Spleen (tissue), 11 donors: ENCODE data around the gene BRAT1. TPM values are rescaled to one million over a fixed set of nuclear protein-coding genes. Genes with fewer than 3 reads are reported as not detected.

Source experiments
- DNase-seq: peaks from one replicate; pipeline ENCODE4 v3.0.0-alpha.2; 2020
- H3K27ac ChIP-seq, 8 donors: fragments of 200-600 bp; sonication (generic) in 7 of 8; 1 replicate in 4 of 8; 2 replicates in 4 of 8; pipeline versions ENCODE4 v1.5.0 to v1.8.0; 2016 to 2021; ENCODE audit warnings: inconsistent platforms in 4 of 8, mild to moderate bottlenecking in 4 of 8, moderate library complexity in 1 of 8
- H3K27me3 ChIP-seq, 7 donors: fragments of 200-600 bp; sonication (generic) in 6 of 7; replicated peaks in 1 of 7; 1 replicate in 4 of 7; 2 replicates in 3 of 7; pipeline versions ENCODE4 v1.5.0 to v1.8.0; 2016 to 2021; ENCODE audit warnings: inconsistent platforms in 3 of 7, mild to moderate bottlenecking in 1 of 7
- H3K36me3 ChIP-seq, 6 donors: fragments of 200-600 bp; sonication (generic) in 5 of 6; 1 replicate in 4 of 6; 2 replicates in 2 of 6; pipeline versions ENCODE4 v1.5.0 to v1.8.0; 2016 to 2021; ENCODE audit warnings: inconsistent platforms in 2 of 6
- H3K4me1 ChIP-seq, 6 donors: fragments of 200-600 bp; sonication (generic) in 5 of 6; 1 replicate in 3 of 6; 2 replicates in 3 of 6; pipeline versions ENCODE4 v1.5.0 to v1.8.0; 2016 to 2021; ENCODE audit warnings: inconsistent platforms in 3 of 6
- H3K4me3 ChIP-seq, 8 donors: fragments of 200-600 bp; sonication (generic) in 7 of 8; 1 replicate in 4 of 8; 2 replicates in 4 of 8; pipeline versions ENCODE4 v1.5.0 to v1.8.0; 2016 to 2021; ENCODE audit warnings: inconsistent platforms in 4 of 8, mild to moderate bottlenecking in 4 of 8, moderate library complexity in 2 of 8
- H3K9me3 ChIP-seq, 8 donors: fragments of 200-600 bp; sonication (generic) in 7 of 8; 1 replicate in 4 of 8; 2 replicates in 4 of 8; pipeline versions ENCODE4 v1.5.0 to v1.8.0; 2016 to 2021; ENCODE audit warnings: inconsistent platforms in 4 of 8
- POLR2A ChIP-seq, 3 donors: fragments of 450-650 bp; IDR thresholded peaks; one replicate each; pipeline ENCODE4 v1.5.1; 2017; ENCODE audit warnings: antibody characterized with exemption in 3 of 3, mild to moderate bottlenecking in 1 of 3
- POLR2AphosphoS5 ChIP-seq, 3 donors: sonication (generic); formaldehyde crosslinking; IDR thresholded peaks; one replicate each; pipeline ENCODE4 v1.5.1; 2017; ENCODE audit warnings: antibody characterized with exemption in 3 of 3
- WGBS, 5 donors: extraction: QIAGEN DNeasy Blood & Tissue Kit in 3 of 5; methylation state at CpG; one replicate each; pipeline versions ENCODE4 v1.1.5 to v1.1.7; 2013 to 2018; 5-methylcytosine and 5-hydroxymethylcytosine counted together
- intact Hi-C: fragments of 100-400 bp; cut with DNase I; formaldehyde crosslinking; loops from one replicate; pipeline ENCODE4 v1.15.0; 2023; ENCODE audit warnings: low total_unique reads
- polyA plus RNA-seq, 3 donors: library from polyadenylated mRNA; stranded (reverse); fragments of 200-250 nt; gene quantifications; one replicate each; pipeline ENCODE4 v1.2.1, GENCODE V29; 2013
- total RNA-seq, 7 donors: library from RNA; depleted of rRNA in 3 of 7; stranded (reverse); fragments of >200 nt in 3 of 7; fragmentation: NEBNext Ultra II Directional in 4 of 7; extraction: Animal tissue kit (Norgen Biotek cat#: 25700) in 4 of 7; gene quantifications; one replicate each; pipeline versions ENCODE4 v1.1.0 to v1.2.1, GENCODE V29; 2016 to 2021
- TF ChIP-seq, protein P1 (sequence below), 11 experiments: fragments of 200-600 bp in 7 of 11; fragments of 450-650 bp in 4 of 11; sonication (generic) in 4 of 11; IDR thresholded peaks in 8 of 11; conservative IDR thresholded peaks in 3 of 11; 1 replicate in 7 of 11; 2 replicates in 4 of 11; pipeline versions ENCODE4 v1.4.0 to v1.8.0; 2016 to 2021; ENCODE audit warnings: antibody characterized with exemption in 11 of 11, inconsistent platforms in 4 of 11, mild to moderate bottlenecking in 1 of 11
- donor health status: healthy with polysubstance abuse.
- donor health status: DM: no; HTN: no; CAD: no; lungs with moderate emphysema.
- donor health status: DM: no; HTN: no; CAD: no.
- donor health status: Bipolar disorder and iron deficiency.
- donor health status: healthy.
- donor health status: DM: no; HTN: no; CAD: no.
- donor health status: DM: yes; HTN: yes; CAD: no.

BRAT1 gene
- total and polyA plus RNA-seq, 10 donors = 25.3 to 50.9 (median 33.4) TPM

DNA sequence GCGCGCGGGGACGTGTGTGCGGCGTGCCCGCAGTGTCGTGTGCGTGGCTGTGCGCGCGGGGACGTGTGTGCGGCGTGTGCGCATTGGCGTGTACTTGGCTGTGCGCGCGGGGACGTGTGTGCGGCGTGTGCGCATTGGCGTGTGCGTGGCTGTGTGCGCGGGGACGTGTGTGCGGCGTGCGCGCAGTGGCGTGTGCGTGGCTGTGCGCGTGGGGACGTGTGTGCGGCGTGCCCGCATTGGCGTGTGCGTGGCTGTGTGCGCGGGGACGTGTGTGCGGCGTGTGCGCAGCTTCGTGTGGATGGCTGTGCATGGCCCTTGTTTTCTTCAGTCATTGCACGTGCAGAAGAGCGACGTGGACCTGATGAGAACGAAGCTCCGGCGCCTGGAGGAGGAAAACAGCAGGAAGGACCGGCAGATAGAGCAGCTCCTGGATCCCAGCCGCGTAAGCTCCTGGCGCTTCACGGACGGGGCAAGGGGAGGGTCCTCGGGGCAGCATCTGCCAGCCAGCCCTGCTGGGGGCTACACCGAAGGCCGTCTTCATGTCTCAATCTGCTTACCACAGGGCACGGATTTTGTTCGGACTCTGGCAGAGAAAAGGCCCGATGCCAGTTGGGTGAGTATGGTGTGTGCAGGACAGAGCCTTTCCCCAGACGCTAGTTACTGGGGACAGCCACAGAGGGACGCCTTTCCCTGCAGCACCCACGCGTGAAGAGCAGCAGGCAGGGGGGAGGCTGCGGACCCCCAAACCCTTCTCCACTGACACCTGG lies 22.8 kb upstream of the BRAT1 start:
- WGBS, 5 donors = 97 to 98% (median 97%) methylated on average over 60 to 73 of the region's 73 CpGs
- no peak overlapping the region for H3K4me3 ChIP-seq
- H3K27me3 ChIP-seq = no peaks in the 10 kb centered on the region
- DNase-seq = no peak
- H3K27ac ChIP-seq = no peak overlapping the region
- no peaks in the 10 kb centered on the region for H3K9me3 ChIP-seq
- TF ChIP-seq, protein P1, sequence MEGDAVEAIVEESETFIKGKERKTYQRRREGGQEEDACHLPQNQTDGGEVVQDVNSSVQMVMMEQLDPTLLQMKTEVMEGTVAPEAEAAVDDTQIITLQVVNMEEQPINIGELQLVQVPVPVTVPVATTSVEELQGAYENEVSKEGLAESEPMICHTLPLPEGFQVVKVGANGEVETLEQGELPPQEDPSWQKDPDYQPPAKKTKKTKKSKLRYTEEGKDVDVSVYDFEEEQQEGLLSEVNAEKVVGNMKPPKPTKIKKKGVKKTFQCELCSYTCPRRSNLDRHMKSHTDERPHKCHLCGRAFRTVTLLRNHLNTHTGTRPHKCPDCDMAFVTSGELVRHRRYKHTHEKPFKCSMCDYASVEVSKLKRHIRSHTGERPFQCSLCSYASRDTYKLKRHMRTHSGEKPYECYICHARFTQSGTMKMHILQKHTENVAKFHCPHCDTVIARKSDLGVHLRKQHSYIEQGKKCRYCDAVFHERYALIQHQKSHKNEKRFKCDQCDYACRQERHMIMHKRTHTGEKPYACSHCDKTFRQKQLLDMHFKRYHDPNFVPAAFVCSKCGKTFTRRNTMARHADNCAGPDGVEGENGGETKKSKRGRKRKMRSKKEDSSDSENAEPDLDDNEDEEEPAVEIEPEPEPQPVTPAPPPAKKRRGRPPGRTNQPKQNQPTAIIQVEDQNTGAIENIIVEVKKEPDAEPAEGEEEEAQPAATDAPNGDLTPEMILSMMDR (IDR thresholded peaks at IDR 0.05 in 8 of 11, conservative IDR thresholded peaks at IDR 0.05 in 3 of 11) = no peak
- TF ChIP-seq POLR2A (IDR thresholded peaks at IDR 0.05) (no peak), POLR2AphosphoS5 (IDR thresholded peaks at IDR 0.05) (no peak)
- intact Hi-C loops = loop anchor here (10.0 kb wide), 1 partner anchor 103 kb away; the partner anchor contains the start of gene GRIFIN
- H3K4me1 ChIP-seq = no peaks in the 10 kb centered on the region
- peaks cover 0 to 56% (median 10%) of the 10 kb centered on the region in 6 donors for H3K36me3 ChIP-seq

DNA sequence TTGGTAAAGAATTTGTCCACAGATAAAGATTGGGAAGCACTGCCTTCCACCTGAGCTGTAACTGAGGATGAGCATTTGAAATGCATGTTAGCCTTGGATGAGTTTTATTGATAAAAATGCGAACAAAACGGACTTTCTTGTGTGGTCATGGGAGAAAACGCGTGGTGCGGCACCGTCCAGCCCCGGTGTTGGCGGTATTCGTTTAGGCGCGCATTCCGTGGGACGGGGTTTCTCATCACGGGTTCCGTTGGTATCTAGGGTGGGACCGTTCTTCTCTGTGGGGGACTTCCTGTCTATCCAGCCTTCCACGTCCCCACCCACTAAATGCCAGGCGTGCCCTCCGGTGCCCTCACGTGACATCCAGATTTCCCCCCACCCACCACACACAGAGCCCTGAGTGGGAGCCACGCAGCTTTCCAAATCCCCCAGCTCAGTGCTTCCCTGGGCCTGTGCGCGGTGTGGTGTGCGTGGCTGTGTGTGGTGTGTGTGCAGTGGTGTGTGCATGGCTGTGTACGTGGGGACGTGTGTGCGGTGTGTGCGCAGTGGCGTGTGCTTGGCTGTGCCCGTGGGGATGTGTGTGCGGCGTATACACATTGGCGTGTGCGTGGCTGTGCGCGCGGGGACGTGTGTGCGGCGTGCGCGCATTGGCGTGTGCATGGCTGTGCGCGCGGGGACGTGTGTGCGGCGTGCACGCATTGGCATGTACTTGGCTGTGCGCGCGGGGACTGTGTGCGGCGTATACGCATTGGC lies 21.6 kb upstream of the BRAT1 start:
- no peak for DNase-seq
- H3K9me3 ChIP-seq = no peaks in the 10 kb centered on the region
- intact Hi-C loops = loop anchor here (10.0 kb wide), 1 partner anchor 102 kb away; the partner anchor contains the start of gene GRIFIN
- H3K4me3 ChIP-seq = no peak overlapping the region
- H3K4me1 ChIP-seq = no peaks in the 10 kb centered on the region
- no peaks in the 10 kb centered on the region for H3K27me3 ChIP-seq
- TF ChIP-seq POLR2AphosphoS5 (IDR thresholded peaks at IDR 0.05) (no peak), POLR2A (IDR thresholded peaks at IDR 0.05) (no peak)
- TF ChIP-seq, protein P1 (IDR thresholded peaks at IDR 0.05 in 8 of 11, conservative IDR thresholded peaks at IDR 0.05 in 3 of 11) = no peak
- peaks cover 0 to 68% (median 12%) of the 10 kb centered on the region in 6 donors for H3K36me3 ChIP-seq
- no peak overlapping the region for H3K27ac ChIP-seq
- 90 to 94% (median 92%) methylated on average over 52 to 56 of the region's 56 CpGs for WGBS, 5 donors

DNA sequence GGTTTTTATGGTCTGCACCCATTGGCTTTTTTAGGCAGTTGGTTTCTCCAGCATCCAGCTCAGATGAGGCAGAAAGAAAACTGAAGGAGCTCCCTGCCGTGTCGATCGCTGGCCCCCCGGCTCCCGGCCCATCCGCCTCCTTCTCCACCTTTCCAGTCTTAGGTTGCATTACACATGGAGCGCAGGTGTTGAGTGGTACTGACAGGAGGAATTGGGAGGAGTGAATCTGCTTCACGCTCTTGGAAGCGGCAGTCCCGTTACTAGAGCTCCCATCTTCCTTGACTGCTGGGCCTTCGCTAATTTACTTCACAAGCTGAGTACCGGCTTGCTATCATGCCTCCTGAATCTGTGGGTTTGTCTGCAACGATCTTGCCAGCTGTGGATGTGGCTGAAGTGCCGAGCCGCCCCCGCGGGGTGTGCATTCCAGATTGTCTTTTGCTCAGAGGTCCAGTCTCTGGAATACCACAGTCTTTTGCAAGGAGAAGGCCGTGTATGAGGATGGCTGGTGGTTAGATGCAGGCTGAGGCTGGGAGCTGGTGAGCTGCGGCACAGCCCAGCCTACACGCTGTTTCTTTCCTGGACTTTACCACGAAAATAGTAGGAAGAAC lies 20.5 kb upstream of the BRAT1 start:
- TF ChIP-seq, protein P1 (IDR thresholded peaks at IDR 0.05 in 8 of 11, conservative IDR thresholded peaks at IDR 0.05 in 3 of 11) = no peak
- TF ChIP-seq POLR2A (IDR thresholded peaks at IDR 0.05) (no peak), POLR2AphosphoS5 (IDR thresholded peaks at IDR 0.05) (no peak)
- intact Hi-C loops = loop anchor here (10.0 kb wide), 1 partner anchor 101 kb away; the partner anchor contains the start of gene GRIFIN
- H3K4me1 ChIP-seq = no peaks in the 10 kb centered on the region
- no peak for DNase-seq
- H3K4me3 ChIP-seq = no peak overlapping the region
- no peaks in the 10 kb centered on the region for H3K27me3 ChIP-seq
- 87 to 91% (median 89%) methylated on average over 20 to 21 of the region's 21 CpGs for WGBS, 5 donors
- no peaks in the 10 kb centered on the region for H3K9me3 ChIP-seq
- no peak overlapping the region for H3K27ac ChIP-seq
- H3K36me3 ChIP-seq = peaks cover 0 to 74% (median 12%) of the 10 kb centered on the region in 6 donors
